ENCODE results near the gene DPP4. TPM values are rescaled to one million over a fixed set of nuclear protein-coding genes. Genes with fewer than 3 reads are reported as not detected.

DPP4 gene
- total and polyA plus RNA-seq, 2 donors (not counting 3 experiments of a cell fraction or from before 2014, with no cell fraction given): 0.84 to 6.2 TPM

GRCh38 chr2:162022290-162022945 lies 51.6 kb downstream of the DPP4 start:
- no TSS peak for BruUV-seq (replicated peaks)
- Histone ChIP-seq H3K27ac (ENCODE audit: insufficient read depth, low read depth, low read length) (no peak overlapping the region), H3K4me1 (ENCODE audit: control insufficient read depth, extremely low read depth, insufficient read depth, low read length) (no peaks in the 10 kb centered on the region), H3K27me3 (ENCODE audit: control insufficient read depth in 2 of 2, insufficient read depth in 2 of 2, low read length in 2 of 2) (no peaks in the 10 kb centered on the region), H3K9me1 (replicated peaks; ENCODE audit: control insufficient read depth, extremely low read depth, insufficient read depth, low read length) (no peaks in the 10 kb centered on the region), H3K4me2 (ENCODE audit: insufficient read depth, low read length) (no peak overlapping the region), H3K9me3 (replicated peaks; ENCODE audit: control insufficient read depth, insufficient read depth, low read length) (no peaks in the 10 kb centered on the region), H3K9ac (replicated peaks; ENCODE audit: extremely low read depth, insufficient read depth, low read length) (no peak overlapping the region), H4K20me1 (replicated peaks; ENCODE audit: control insufficient read depth, extremely low read depth, insufficient read depth, low read length) (no peaks in the 10 kb centered on the region), H3K36me3 (ENCODE audit: control insufficient read depth in 2 of 2, extremely low read depth in 1 of 2, insufficient read depth in 2 of 2, low read length in 2 of 2) (no peaks in the 10 kb centered on the region), H3K79me2 (ENCODE audit: control insufficient read depth, insufficient read depth, low read length) (no peaks in the 10 kb centered on the region), H2AFZ (ENCODE audit: low read depth, low read length) (no peak overlapping the region), H3K4me3 (replicated peaks in 1 of 3; ENCODE audit: insufficient read depth in 1 of 3, low read depth in 1 of 3, low read length in 3 of 3) (no peak overlapping the region)
- ChIA-PET CTCF (interaction anchor here (0.9 to 1.7 kb wide), 2 partner anchors 15 to 116 kb away, joined by 3 to 7 read pairs; no protein-coding TSS in a partner anchor), POLR2A (no interaction called here)
- TF ChIP-seq EZH2 (IDR thresholded peaks at IDR 0.05; ENCODE audit: borderline replicate concordance, low read depth, low read length, severe bottlenecking) (no peak), FOS (IDR thresholded peaks at IDR 0.05; ENCODE audit: borderline replicate concordance, insufficient read depth, low read length) (no peak), MAX (IDR thresholded peaks at IDR 0.05; ENCODE audit: insufficient read depth, insufficient read length) (no peak), JUN (IDR thresholded peaks at IDR 0.05; ENCODE audit: borderline replicate concordance, insufficient read depth, insufficient read length, low read depth) (no peak), MYC (IDR thresholded peaks at IDR 0.05; ENCODE audit: low read depth, low read length) (no peak), POLR2AphosphoS5 (IDR thresholded peaks at IDR 0.05; ENCODE audit: insufficient read depth, low read depth, low read length) (no peak), GATA2 (IDR thresholded peaks at IDR 0.05; ENCODE audit: insufficient read depth, insufficient read length, low read depth, low read length) (no peak), POLR2A (IDR thresholded peaks at IDR 0.05; ENCODE audit: low read depth, low read length) (no peak), CTCF (IDR thresholded peaks at IDR 0.05; ENCODE audit: extremely low read depth in 1 of 2, insufficient read depth in 1 of 2, low read depth in 1 of 2, low read length in 2 of 2) (no peak)
- FAIRE-seq (no peak), DNase-seq (ENCODE audit: low read depth, low spot score) (no peak)
- intact Hi-C loops (cut with micrococcal nuclease) (no loop called here), dilution Hi-C loops (cut with MboI; ENCODE audit: extremely low pct_ligation_motif_present, low sequenced_read_pairs) (no loop called here)
